ENCODE results near the gene FUCA2. TPM values are rescaled to one million over a fixed set of nuclear protein-coding genes. Genes with fewer than 3 reads are reported as not detected.

FUCA2 gene
- total RNA-seq, 1 experiment from 2014 or later, result 72.1 TPM

- Histone ChIP-seq H2AFZ (ENCODE audit: low read length) (no peak overlapping the region), H3K4me1 (ENCODE audit: insufficient read depth, low read length) (peaks cover 4% of the 10 kb centered on the region; the same call in 1 of the 2 replicates), H3K56ac (ENCODE audit: insufficient read length, low read depth, low read length) (no peak overlapping the region), H2BK12ac (ENCODE audit: insufficient read length, low read depth, low read length) (no peak overlapping the region), H2BK5ac (ENCODE audit: insufficient read length, low read length) (no peak overlapping the region), H3K23me2 (ENCODE audit: insufficient read length, low read depth, low read length, poor library complexity, severe bottlenecking) (no peaks in the 10 kb centered on the region), H3K14ac (ENCODE audit: insufficient read depth, low read length) (no peak overlapping the region), H2BK120ac (ENCODE audit: low read depth, low read length, poor library complexity, severe bottlenecking) (no peak overlapping the region), H4K8ac (replicated peaks; ENCODE audit: insufficient read length, low read depth, low read length) (no peak overlapping the region), H3K27ac (ENCODE audit: insufficient read length, low read depth, low read length) (no peak overlapping the region), H3T11ph (ENCODE audit: low read length) (no peak overlapping the region), H3K9ac (ENCODE audit: extremely low read depth, insufficient read length, low read length) (no peak overlapping the region), H4K91ac (ENCODE audit: insufficient read length, low read depth, low read length) (no peak overlapping the region), H3K79me2 (ENCODE audit: insufficient read depth, low read length) (no peaks in the 10 kb centered on the region), H3K4me2 (ENCODE audit: insufficient read depth, insufficient read length, low read length) (no peak overlapping the region), H2AK5ac (ENCODE audit: insufficient read length, low read length) (no peak overlapping the region), H2BK15ac (ENCODE audit: low read depth, low read length) (no peak overlapping the region), H2BK20ac (ENCODE audit: low read depth, low read length, poor library complexity, severe bottlenecking) (no peak overlapping the region), H3K79me1 (ENCODE audit: insufficient read depth, low read depth, low read length, poor library complexity, severe bottlenecking) (no peaks in the 10 kb centered on the region), H3K9me3 (ENCODE audit: control insufficient read depth, low read depth, low read length) (no peaks in the 10 kb centered on the region), H3K27me3 (ENCODE audit: insufficient read depth, low read length) (no peaks in the 10 kb centered on the region), H3K18ac (ENCODE audit: insufficient read length, low read depth, low read length) (no peak overlapping the region), H3K23ac (ENCODE audit: insufficient read length, low read depth, low read length) (no peak overlapping the region), H4K20me1 (ENCODE audit: control insufficient read depth, insufficient read depth, insufficient read length) (no peaks in the 10 kb centered on the region), H3K4ac (ENCODE audit: low read depth, low read length) (no peak overlapping the region), H4K5ac (ENCODE audit: insufficient read length, low read depth, low read length) (no peak overlapping the region)
- DNase-seq, result no peak
- Mint-ChIP-seq H3K36me3 (ENCODE audit: insufficient read depth in 1 of 3, low read depth in 3 of 3) (no peaks in the 10 kb centered on the region), H3K9me3 (no peaks in the 10 kb centered on the region), H3K4me1 (peaks cover 23 to 24% of the 10 kb centered on the region in 2 experiments), H3K4me3 (no peak overlapping the region), H3K27me3 (ENCODE audit: low read depth) (peaks cover 10% of the 10 kb centered on the region), H3K27ac (no peak overlapping the region)
- no peak for TF ChIP-seq CTCF (conservative IDR thresholded peaks at IDR 0.05)
- WGBS (ENCODE audit: extremely low coverage, insufficient read length, low lambda C conversion rate), result no CpG with 5 or more reads among the region's 4 CpGs
These were observed 32.6 kb upstream of the FUCA2 start for GRCh38 chr6:143544011-143544696.
